Liver (tissue), 9 donors: Measurements from ENCODE around the gene ABCC2. TPM values are rescaled to one million over a fixed set of nuclear protein-coding genes. Genes with fewer than 3 reads are reported as not detected.
"Not testable (repeated sequence)": the region's sequence is repeated elsewhere in the genome, so short reads cannot be mapped to it uniquely, and the experiment has no call there.

Experiments
- DNase-seq: peaks from one replicate; pipeline ENCODE4 v3.0.0-alpha.2; 2017; ENCODE audit warnings: low spot score
- H3K27ac ChIP-seq, 2 donors: one replicate each; pipeline ENCODE4 v1.7.0; 2013; ENCODE audit warnings: inconsistent platforms in 2 of 2, low read length in 2 of 2, control low read depth in 1 of 2, low read depth in 1 of 2, mild to moderate bottlenecking in 1 of 2
- H3K27me3 ChIP-seq, 4 donors: one replicate each; pipeline versions ENCODE4 v1.6.1 to v1.7.0; 2013; ENCODE audit warnings: low read length in 3 of 4, inconsistent platforms in 1 of 4, mild to moderate bottlenecking in 1 of 4, moderate library complexity in 1 of 4; ENCODE audit not compliant: control insufficient read depth in 4 of 4, insufficient read depth in 4 of 4
- H3K36me3 ChIP-seq, 4 donors: one replicate each; pipeline versions ENCODE4 v1.6.1 to v1.7.0; 2013; ENCODE audit warnings: low read length in 3 of 4, mild to moderate bottlenecking in 3 of 4, low read depth in 1 of 4, moderate library complexity in 1 of 4; ENCODE audit not compliant: control insufficient read depth in 4 of 4, insufficient read depth in 3 of 4
- H3K4me1 ChIP-seq, 4 donors: one replicate each; pipeline versions ENCODE4 v1.6.1 to v1.7.0; 2013; ENCODE audit warnings: low read length in 3 of 4, mild to moderate bottlenecking in 3 of 4, moderate library complexity in 1 of 4; ENCODE audit not compliant: control insufficient read depth in 4 of 4, insufficient read depth in 4 of 4
- H3K4me3 ChIP-seq, 3 donors: one replicate each; pipeline versions ENCODE4 v1.6.1 to v1.7.0; 2013; ENCODE audit warnings: low read length in 3 of 3, control low read depth in 1 of 3, low read depth in 1 of 3, mild to moderate bottlenecking in 1 of 3
- H3K9ac ChIP-seq, 2 donors: one replicate each; pipeline ENCODE4 v1.7.0; 2013; ENCODE audit warnings: low read length in 2 of 2, mild to moderate bottlenecking in 2 of 2, moderate library complexity in 2 of 2, control low read depth in 1 of 2, low read depth in 1 of 2
- H3K9me3 ChIP-seq, 4 donors: one replicate each; pipeline versions ENCODE4 v1.6.1 to v1.7.0; 2013; ENCODE audit warnings: low read length in 3 of 4; ENCODE audit not compliant: control insufficient read depth in 4 of 4
- EGR1 ChIP-seq, 2 donors: IDR thresholded peaks; 2 replicates each; pipeline ENCODE4 v1.6.1; 2016 to 2018; ENCODE audit warnings: antibody characterized with exemption in 2 of 2, low read depth in 2 of 2
- FOXA2 ChIP-seq: IDR thresholded peaks from 2 replicates; pipeline ENCODE4 v1.6.1; 2016; ENCODE audit warnings: antibody characterized with exemption
- GABPA ChIP-seq, 2 donors: IDR thresholded peaks in 1 of 2; conservative IDR thresholded peaks in 1 of 2; 2 replicates each; pipeline ENCODE4 v1.6.1; 2016; ENCODE audit warnings: antibody characterized with exemption in 2 of 2, mild to moderate bottlenecking in 1 of 2, moderate library complexity in 1 of 2
- HNF4A ChIP-seq, 2 donors: conservative IDR thresholded peaks; 2 replicates each; pipeline ENCODE4 v1.6.1; 2016; ENCODE audit warnings: antibody characterized with exemption in 2 of 2, mild to moderate bottlenecking in 2 of 2
- JUND ChIP-seq, 2 donors: IDR thresholded peaks; 2 replicates each; pipeline ENCODE4 v1.6.1; 2016; ENCODE audit warnings: antibody characterized with exemption in 2 of 2
- RAD21 ChIP-seq, 2 donors: IDR thresholded peaks; 2 replicates each; pipeline ENCODE4 v1.6.1; 2016; ENCODE audit warnings: antibody characterized with exemption in 2 of 2, mild to moderate bottlenecking in 2 of 2
- RXRA ChIP-seq, 2 donors: IDR thresholded peaks; 2 replicates each; pipeline ENCODE4 v1.6.1; 2017 to 2018; ENCODE audit warnings: antibody characterized with exemption in 2 of 2, mild to moderate bottlenecking in 1 of 2
- SP1 ChIP-seq: IDR thresholded peaks from 2 replicates; pipeline ENCODE4 v1.6.1; 2018; ENCODE audit warnings: antibody characterized with exemption, mild to moderate bottlenecking
- WGBS: extraction: QIAGEN DNeasy Blood & Tissue Kit; methylation state at CpG from one replicate; pipeline ENCODE4 v1.1.7; 2013; 5-methylcytosine and 5-hydroxymethylcytosine counted together
- polyA plus RNA-seq, 2 donors: library from polyadenylated mRNA; stranded (reverse) in 1 of 2; unstranded in 1 of 2; fragments of 200-250 nt in 1 of 2; fragments of >200 nt in 1 of 2; fragmentation: Nextera tagmentation in 1 of 2; extraction: Ambion mirVana in 1 of 2; gene quantifications; one replicate each; pipeline versions ENCODE4 v1.2.1 to v1.2.3, GENCODE V29; 2013 to 2015
- total RNA-seq, 2 donors: library from RNA; depleted of rRNA; stranded (reverse); fragments of >200 nt; gene quantifications; one replicate each; pipeline ENCODE4 v1.2.3, GENCODE V29; 2014
- TF ChIP-seq, protein P1 (sequence below): fragments of 150-350 bp; IDR thresholded peaks from 2 replicates; pipeline ENCODE4 v1.5.1; 2017; ENCODE audit warnings: improper control_type of control experiment, low read depth, low read length; ENCODE audit not compliant: missing input control
- TF ChIP-seq, protein P2 (sequence below): IDR thresholded peaks from 2 replicates; pipeline ENCODE4 v1.6.1; 2016; ENCODE audit warnings: antibody characterized with exemption
- TF ChIP-seq, protein P3 (sequence below): IDR thresholded peaks from 2 replicates; pipeline ENCODE4 v1.6.1; 2016; ENCODE audit warnings: antibody characterized with exemption
- TF ChIP-seq, protein P4 (sequence below): IDR thresholded peaks from 2 replicates; pipeline ENCODE4 v1.6.1; 2016; ENCODE audit warnings: antibody characterized with exemption, mild to moderate bottlenecking
- donor health status: healthy.
- donor health status: healthy.
- donor health status: healthy.
- donor health status: healthy.
- donor health status: healthy.

The ABCC2 gene
- total and polyA plus RNA-seq, 4 donors, result 45.6 to 234 (median 70.1) TPM

DNA sequence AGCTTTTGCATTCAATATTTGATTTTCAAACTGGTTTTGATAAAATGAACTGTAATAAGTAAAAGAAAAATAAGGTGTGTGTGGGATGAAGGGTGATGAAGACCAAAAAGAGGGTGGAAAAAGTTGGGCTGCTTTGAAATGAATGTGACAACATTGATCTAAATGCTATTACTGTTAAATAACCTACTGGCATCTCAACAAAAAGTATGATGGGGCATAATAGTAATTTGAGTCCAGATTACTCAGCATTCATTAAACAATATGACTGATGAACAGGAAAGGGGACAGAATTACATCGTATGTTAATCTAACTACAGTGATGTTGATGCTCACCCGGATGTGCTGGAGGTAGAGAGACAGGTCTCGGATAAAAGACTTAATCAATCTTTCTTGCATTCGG, 112.2 kb downstream of the ABCC2 start:
- Histone ChIP-seq H3K9ac (no peak overlapping the region), H3K36me3 (peaks cover 21 to 77% (median 50%) of the 10 kb centered on the region in 4 donors), H3K9me3 (no peaks in the 10 kb centered on the region), H3K4me3 (no peak overlapping the region), H3K27me3 (no peaks in the 10 kb centered on the region), H3K4me1 (no peaks in the 10 kb centered on the region), H3K27ac (no peak overlapping the region)
- 96% methylated on average over 4 of the region's 4 CpGs for WGBS
- TF ChIP-seq, protein P1, sequence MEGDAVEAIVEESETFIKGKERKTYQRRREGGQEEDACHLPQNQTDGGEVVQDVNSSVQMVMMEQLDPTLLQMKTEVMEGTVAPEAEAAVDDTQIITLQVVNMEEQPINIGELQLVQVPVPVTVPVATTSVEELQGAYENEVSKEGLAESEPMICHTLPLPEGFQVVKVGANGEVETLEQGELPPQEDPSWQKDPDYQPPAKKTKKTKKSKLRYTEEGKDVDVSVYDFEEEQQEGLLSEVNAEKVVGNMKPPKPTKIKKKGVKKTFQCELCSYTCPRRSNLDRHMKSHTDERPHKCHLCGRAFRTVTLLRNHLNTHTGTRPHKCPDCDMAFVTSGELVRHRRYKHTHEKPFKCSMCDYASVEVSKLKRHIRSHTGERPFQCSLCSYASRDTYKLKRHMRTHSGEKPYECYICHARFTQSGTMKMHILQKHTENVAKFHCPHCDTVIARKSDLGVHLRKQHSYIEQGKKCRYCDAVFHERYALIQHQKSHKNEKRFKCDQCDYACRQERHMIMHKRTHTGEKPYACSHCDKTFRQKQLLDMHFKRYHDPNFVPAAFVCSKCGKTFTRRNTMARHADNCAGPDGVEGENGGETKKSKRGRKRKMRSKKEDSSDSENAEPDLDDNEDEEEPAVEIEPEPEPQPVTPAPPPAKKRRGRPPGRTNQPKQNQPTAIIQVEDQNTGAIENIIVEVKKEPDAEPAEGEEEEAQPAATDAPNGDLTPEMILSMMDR, result no peak
- no peak for TF ChIP-seq RAD21 (IDR thresholded peaks at IDR 0.05)
- TF ChIP-seq, protein P2, sequence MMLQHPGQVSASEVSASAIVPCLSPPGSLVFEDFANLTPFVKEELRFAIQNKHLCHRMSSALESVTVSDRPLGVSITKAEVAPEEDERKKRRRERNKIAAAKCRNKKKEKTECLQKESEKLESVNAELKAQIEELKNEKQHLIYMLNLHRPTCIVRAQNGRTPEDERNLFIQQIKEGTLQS, result no peak
- TF ChIP-seq SP1, result no peak
- TF ChIP-seq EGR1 (IDR thresholded peaks at IDR 0.05; ENCODE audit: low read depth in 2 of 2), result no peak
- TF ChIP-seq, protein P3, sequence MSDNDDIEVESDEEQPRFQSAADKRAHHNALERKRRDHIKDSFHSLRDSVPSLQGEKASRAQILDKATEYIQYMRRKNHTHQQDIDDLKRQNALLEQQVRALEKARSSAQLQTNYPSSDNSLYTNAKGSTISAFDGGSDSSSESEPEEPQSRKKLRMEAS, result no peak
- TF ChIP-seq RXRA (IDR thresholded peaks at IDR 0.05), result no peak
- TF ChIP-seq HNF4A (conservative IDR thresholded peaks at IDR 0.05), result no peak
- DNase-seq, result no peak

DNA sequence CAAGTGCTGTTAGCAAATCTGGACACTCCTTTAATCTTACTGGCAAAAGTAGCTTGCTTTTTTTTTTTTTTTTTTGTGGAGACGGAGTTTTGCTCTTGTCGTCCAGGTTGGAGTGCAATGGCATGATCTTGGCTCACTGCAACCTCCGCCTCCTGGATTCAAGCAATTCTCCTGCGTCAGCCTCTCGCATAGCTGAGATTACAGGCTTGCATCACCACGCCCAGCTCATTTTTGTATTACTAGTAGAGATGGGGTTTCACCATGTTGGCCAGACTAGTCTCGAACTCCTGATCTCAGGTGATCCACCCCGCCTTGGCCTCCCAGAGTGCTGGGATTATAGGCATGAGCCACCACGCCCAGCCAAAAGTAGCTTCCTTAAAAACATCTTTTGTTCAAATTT, 112.6 kb downstream of the ABCC2 start:
- not testable (repeated sequence) for H3K27ac ChIP-seq, H3K9ac ChIP-seq, H3K9me3 ChIP-seq, H3K4me1 ChIP-seq, H3K4me3 ChIP-seq, DNase-seq, H3K27me3 ChIP-seq
- WGBS, result 96% methylated on average over 9 of the region's 9 CpGs
- H3K36me3 ChIP-seq, result peaks cover 21 to 77% (median 52%) of the 10 kb centered on the region in 4 donors

DNA sequence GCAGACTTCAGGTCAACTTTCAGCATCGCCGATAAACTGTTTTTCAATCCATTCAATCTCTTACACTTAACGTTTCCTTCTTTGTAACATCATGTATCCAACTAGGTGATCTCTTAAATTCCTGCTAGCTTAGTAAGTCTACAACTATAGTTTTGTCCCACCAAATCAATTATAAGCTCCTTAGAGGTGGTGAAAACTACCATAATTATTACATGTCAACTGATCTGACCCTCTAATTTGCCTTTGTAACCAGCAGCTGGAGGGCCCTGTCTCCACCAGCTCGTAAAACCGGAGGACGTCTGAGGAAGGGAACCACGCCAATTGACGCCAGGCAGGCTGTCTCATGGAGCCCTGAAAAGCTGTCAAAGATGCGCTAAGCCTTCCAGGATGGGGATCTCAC, 113.4 kb downstream of the ABCC2 start:
- H3K36me3 ChIP-seq, result peaks cover 19 to 73% (median 52%) of the 10 kb centered on the region in 4 donors
- 92% methylated on average over 9 of the region's 9 CpGs for WGBS

More for the DNA sequence above, 113.4 kb downstream of the ABCC2 start:
- Histone ChIP-seq H3K4me1 (no peaks in the 10 kb centered on the region), H3K27ac (no peak overlapping the region), H3K4me3 (no peak overlapping the region), H3K27me3 (no peaks in the 10 kb centered on the region), H3K9ac (no peak overlapping the region), H3K9me3 (no peaks in the 10 kb centered on the region)
- DNase-seq, result no peak
- no peak for TF ChIP-seq FOXA2
- TF ChIP-seq GABPA (IDR thresholded peaks at IDR 0.05 in 1 of 2, conservative IDR thresholded peaks at IDR 0.05 in 1 of 2), result no peak
- TF ChIP-seq SP1, result no peak
- TF ChIP-seq JUND (IDR thresholded peaks at IDR 0.05), result no peak
- no peak for TF ChIP-seq RXRA (IDR thresholded peaks at IDR 0.05)
- TF ChIP-seq, protein P2, result no peak
- TF ChIP-seq, protein P4, sequence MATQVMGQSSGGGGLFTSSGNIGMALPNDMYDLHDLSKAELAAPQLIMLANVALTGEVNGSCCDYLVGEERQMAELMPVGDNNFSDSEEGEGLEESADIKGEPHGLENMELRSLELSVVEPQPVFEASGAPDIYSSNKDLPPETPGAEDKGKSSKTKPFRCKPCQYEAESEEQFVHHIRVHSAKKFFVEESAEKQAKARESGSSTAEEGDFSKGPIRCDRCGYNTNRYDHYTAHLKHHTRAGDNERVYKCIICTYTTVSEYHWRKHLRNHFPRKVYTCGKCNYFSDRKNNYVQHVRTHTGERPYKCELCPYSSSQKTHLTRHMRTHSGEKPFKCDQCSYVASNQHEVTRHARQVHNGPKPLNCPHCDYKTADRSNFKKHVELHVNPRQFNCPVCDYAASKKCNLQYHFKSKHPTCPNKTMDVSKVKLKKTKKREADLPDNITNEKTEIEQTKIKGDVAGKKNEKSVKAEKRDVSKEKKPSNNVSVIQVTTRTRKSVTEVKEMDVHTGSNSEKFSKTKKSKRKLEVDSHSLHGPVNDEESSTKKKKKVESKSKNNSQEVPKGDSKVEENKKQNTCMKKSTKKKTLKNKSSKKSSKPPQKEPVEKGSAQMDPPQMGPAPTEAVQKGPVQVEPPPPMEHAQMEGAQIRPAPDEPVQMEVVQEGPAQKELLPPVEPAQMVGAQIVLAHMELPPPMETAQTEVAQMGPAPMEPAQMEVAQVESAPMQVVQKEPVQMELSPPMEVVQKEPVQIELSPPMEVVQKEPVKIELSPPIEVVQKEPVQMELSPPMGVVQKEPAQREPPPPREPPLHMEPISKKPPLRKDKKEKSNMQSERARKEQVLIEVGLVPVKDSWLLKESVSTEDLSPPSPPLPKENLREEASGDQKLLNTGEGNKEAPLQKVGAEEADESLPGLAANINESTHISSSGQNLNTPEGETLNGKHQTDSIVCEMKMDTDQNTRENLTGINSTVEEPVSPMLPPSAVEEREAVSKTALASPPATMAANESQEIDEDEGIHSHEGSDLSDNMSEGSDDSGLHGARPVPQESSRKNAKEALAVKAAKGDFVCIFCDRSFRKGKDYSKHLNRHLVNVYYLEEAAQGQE, result no peak

Other genes with a start within 250 kb of the ABCC2 start
- gene NKX2-3, start 249.7 kb upstream of the ABCC2 start, total RNA-seq, result under 1 TPM in 1 of 2 donors, not detected in 1; 0.09 TPM
- under 1 TPM in 1 of 2 donors, not detected in 1; 0.06 TPM for gene NKX2-3, start 249.7 kb upstream of the ABCC2 start, polyA plus RNA-seq
- 10 to 100 TPM; 15.3 to 18.2 TPM for gene SLC25A28, start 162.2 kb upstream of the ABCC2 start, total RNA-seq
- gene SLC25A28, start 162.2 kb upstream of the ABCC2 start, polyA plus RNA-seq, result 10 to 100 TPM; 11.8 to 28.6 TPM
- gene ENTPD7, start 123.1 kb upstream of the ABCC2 start, total RNA-seq, result 10 to 100 TPM; 15.0 to 27.2 TPM
- 1 to 10 TPM; 2.0 to 9.2 TPM for gene ENTPD7, start 123.1 kb upstream of the ABCC2 start, polyA plus RNA-seq
- 10 to 100 TPM; 22.6 to 25.2 TPM for gene COX15, start 50.5 kb upstream of the ABCC2 start, total RNA-seq
- 10 to 100 TPM; 13.4 to 19.0 TPM for gene COX15, start 50.5 kb upstream of the ABCC2 start, polyA plus RNA-seq
- gene CUTC, start 50.4 kb upstream of the ABCC2 start, total RNA-seq, result 10 to 100 TPM; 10.3 to 19.6 TPM
- 10 to 100 TPM; 15.0 to 23.4 TPM for gene CUTC, start 50.4 kb upstream of the ABCC2 start, polyA plus RNA-seq
- 10 to 100 TPM in 1 of 2 donors, 1 to 10 TPM in 1; 3.8 to 12.6 TPM for gene DNMBP, start 227.3 kb downstream of the ABCC2 start, total RNA-seq
- gene DNMBP, start 227.3 kb downstream of the ABCC2 start, polyA plus RNA-seq, result 1 to 10 TPM; 4.2 to 6.4 TPM